DOHH2 (cell line): ENCODE results near the gene PRDM16.

ENCODE experiments used
- CTCF ChIP-seq: fragments of 200-600 bp; sonication (generic); IDR thresholded peaks from one replicate; pipeline ENCODE4 v1.5.1; 2014; ENCODE audit warnings: antibody characterized with exemption, mild to moderate bottlenecking, low read depth, low read length; ENCODE audit not compliant: poor library complexity, severe bottlenecking
- EZH2phosphoT487 ChIP-seq: fragments of 200-600 bp; sonication (generic); IDR thresholded peaks from 2 replicates; pipeline ENCODE4 v1.6.1; 2017; ENCODE audit warnings: borderline replicate concordance, mild to moderate bottlenecking, antibody characterized with exemption, low read length, moderate library complexity, mixed read lengths

- TF ChIP-seq EZH2phosphoT487 (no peak), CTCF (no peak)
Observed at GRCh38 chr1:3323796-3324703, 255.0 kb downstream of the PRDM16 start.
